ENCODE results near the gene ECM2. TPM values are rescaled to one million over a fixed set of nuclear protein-coding genes. Genes with fewer than 3 reads are reported as not detected.

Gene ECM2
- total and polyA plus RNA-seq, 8 donors = 3.8 to 51.2 (median 41.3) TPM

DNA sequence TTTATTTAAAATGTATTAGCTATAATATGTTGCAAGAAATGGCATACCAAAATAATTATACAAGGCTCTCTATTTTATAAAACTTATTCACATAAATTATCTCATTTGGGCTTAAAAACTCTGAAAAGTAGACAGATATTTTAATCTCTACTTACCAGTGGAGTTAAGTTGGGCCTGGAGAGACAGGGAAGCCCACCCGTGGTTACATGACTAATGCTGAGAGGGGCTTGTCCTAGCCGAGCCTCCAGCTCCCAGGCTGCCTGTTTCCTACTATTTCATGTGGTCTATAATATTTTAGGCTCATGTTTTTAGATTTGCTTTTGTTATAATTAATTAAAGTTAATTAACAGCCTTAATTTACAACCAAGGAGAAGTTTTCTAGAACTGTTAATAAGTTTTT, 32.6 kb downstream of the ECM2 start:
- no peaks in the 10 kb centered on the region for H3K27me3 ChIP-seq
- H3K4me3 ChIP-seq = no peak overlapping the region
- DNase-seq (no peak), ATAC-seq (no peak)
- H3K4me1 ChIP-seq = peaks cover 0 to 8% of the 10 kb centered on the region in 2 donors
- no peak overlapping the region for H3K27ac ChIP-seq
- no peaks in the 10 kb centered on the region for H3K9me3 ChIP-seq
- intact Hi-C loops (cut with DNase I) = no loop called here
- no peaks in the 10 kb centered on the region for H3K36me3 ChIP-seq
- TF ChIP-seq CTCF (IDR thresholded peaks at IDR 0.05) = no peak

DNA sequence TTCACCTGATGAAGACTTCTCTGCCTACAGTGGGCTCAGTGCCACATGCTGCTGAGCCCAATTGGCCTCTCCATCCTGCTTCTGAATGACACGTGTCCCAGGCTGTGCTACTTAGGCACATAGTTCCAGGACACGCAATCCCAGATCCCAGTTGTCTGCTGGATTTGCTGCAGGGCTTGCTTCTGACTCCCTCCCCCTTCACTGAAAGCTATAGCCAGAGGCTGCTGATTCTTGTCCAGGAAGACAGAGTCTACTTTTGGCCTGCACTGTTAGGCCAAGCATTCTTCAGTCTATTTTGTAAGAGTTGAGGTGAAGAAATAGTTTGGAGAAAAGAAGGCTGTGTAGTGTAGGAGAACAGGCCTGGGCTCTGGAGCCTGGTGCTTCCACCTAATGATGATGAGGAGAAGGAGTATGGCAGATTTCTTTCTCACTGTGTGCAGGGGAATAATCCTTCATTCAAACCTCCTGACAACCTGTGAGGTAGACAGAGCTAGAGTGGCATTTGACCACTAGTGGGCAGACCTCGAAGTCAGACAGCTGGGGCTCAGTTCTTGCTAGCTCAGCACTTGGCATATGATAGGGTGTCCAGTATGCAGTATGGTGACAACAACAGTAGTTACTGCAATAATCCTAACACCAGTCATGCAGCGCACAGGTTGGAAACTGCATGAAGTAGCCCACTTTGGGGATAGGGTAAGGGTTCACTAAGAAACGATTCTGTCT, 34.0 kb downstream of the ECM2 start:
- Histone ChIP-seq H3K27me3 (no peaks in the 10 kb centered on the region), H3K36me3 (no peaks in the 10 kb centered on the region), H3K4me1 (no peaks in the 10 kb centered on the region), H3K9me3 (no peaks in the 10 kb centered on the region), H3K27ac (no peak overlapping the region), H3K4me3 (no peak overlapping the region)
- ATAC-seq = peak; percentile 54
- DNase-seq = no peak
- intact Hi-C loops (cut with DNase I) = no loop called here
- peak; percentile 12 to 15 for TF ChIP-seq CTCF (IDR thresholded peaks at IDR 0.05)

DNA sequence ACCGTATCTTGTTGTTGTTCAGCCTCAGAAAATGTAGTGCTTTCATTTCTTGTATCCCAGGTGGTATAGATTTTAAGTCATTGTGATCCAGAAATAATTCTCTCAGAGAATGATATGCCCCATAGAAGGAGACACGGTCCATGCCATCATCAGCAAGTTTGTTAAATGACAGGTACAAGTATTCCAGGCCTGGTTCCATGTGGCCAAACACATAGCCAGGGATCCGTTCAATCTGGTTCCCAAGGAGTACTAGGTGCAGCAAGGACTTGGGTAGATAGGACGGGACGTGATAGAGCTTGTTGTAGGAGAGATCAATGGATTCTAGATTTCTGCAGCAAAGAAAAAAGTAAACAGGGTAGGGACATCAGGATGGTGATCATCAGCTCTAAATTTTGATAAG, 35.1 kb downstream of the ECM2 start:
- H3K9me3 ChIP-seq = no peaks in the 10 kb centered on the region
- no peak for TF ChIP-seq CTCF (IDR thresholded peaks at IDR 0.05)
- no peak for ATAC-seq
- H3K27ac ChIP-seq = no peak overlapping the region
- H3K36me3 ChIP-seq = no peaks in the 10 kb centered on the region
- intact Hi-C loops (cut with DNase I) = no loop called here
- H3K27me3 ChIP-seq = no peaks in the 10 kb centered on the region
- no peak for DNase-seq
- no peak overlapping the region for H3K4me3 ChIP-seq
- no peaks in the 10 kb centered on the region for H3K4me1 ChIP-seq

DNA sequence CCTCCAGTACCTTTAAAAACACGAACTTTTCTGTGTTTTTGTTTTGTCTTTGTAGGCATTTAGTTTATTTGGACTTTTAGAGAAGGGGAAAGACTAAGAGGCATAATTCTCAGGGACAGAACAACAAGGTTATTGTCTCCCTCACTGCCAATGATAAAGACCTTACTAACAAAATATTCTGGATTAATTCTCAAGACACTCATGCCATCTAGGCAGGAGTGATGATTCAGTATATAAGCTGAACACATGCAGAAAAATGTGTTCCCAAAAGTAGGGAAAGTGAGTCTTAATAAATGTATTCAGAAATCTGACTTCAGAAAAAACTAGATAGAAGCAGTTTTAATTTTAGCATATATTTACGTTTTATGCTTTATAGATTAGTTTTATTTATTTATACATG, 36.1 kb downstream of the ECM2 start:
- no peak for TF ChIP-seq CTCF (IDR thresholded peaks at IDR 0.05)
- Histone ChIP-seq H3K4me3 (no peak overlapping the region), H3K9me3 (no peaks in the 10 kb centered on the region), H3K36me3 (no peaks in the 10 kb centered on the region), H3K27me3 (no peaks in the 10 kb centered on the region), H3K27ac (no peak overlapping the region), H3K4me1 (no peaks in the 10 kb centered on the region)
- no peak for DNase-seq
- intact Hi-C loops (cut with DNase I) = no loop called here
- no peak for ATAC-seq

GRCh38 chr9:92496396-92497176, 39.2 kb downstream of the ECM2 start:
- intact Hi-C loops (cut with DNase I) = no loop called here

More at GRCh38 chr9:92496396-92497176, 39.2 kb downstream of the ECM2 start:
- Histone ChIP-seq H3K4me3 (no peak overlapping the region), H3K27me3 (no peaks in the 10 kb centered on the region), H3K4me1 (no peaks in the 10 kb centered on the region), H3K36me3 (no peaks in the 10 kb centered on the region), H3K9me3 (no peaks in the 10 kb centered on the region), H3K27ac (peak overlapping the region in 1 of 2 donors; percentile 15)
- ATAC-seq (no peak), DNase-seq (no peak)
- no peak for TF ChIP-seq CTCF (IDR thresholded peaks at IDR 0.05)

All from left lung (tissue), 10 donors.